Measurements from ENCODE around the gene SLIT1.

The SLIT1 gene

GRCh38 chr10:97103316-97104080 lies 82.3 kb downstream of the SLIT1 start:
- Histone ChIP-seq H3K4me1 (ENCODE audit: insufficient read depth, low read length) (peaks cover 15% of the 10 kb centered on the region; the same call in 1 of the 2 replicates), H3K36me3 (ENCODE audit: insufficient read depth, low read depth, low read length) (no peaks in the 10 kb centered on the region), H3K9me3 (ENCODE audit: insufficient read depth, low read depth, low read length) (no peaks in the 10 kb centered on the region), H3K27ac (ENCODE audit: low read length) (no peak overlapping the region), H3K27me3 (ENCODE audit: insufficient read depth, low read length) (no peaks in the 10 kb centered on the region), H3K9ac (ENCODE audit: low read depth, low read length) (no peak overlapping the region), H3K4me3 (ENCODE audit: low read length) (no peak overlapping the region)

- no peak overlapping the region for H3K27ac ChIP-seq (ENCODE audit: low read length)
- H3K9ac ChIP-seq (ENCODE audit: low read depth, low read length): no peak overlapping the region
- H3K36me3 ChIP-seq (ENCODE audit: insufficient read depth, low read depth, low read length): no peaks in the 10 kb centered on the region
- H3K4me1 ChIP-seq (ENCODE audit: insufficient read depth, low read length): peaks cover 15% of the 10 kb centered on the region; the same call in 1 of the 2 replicates
- H3K9me3 ChIP-seq (ENCODE audit: insufficient read depth, low read depth, low read length): no peaks in the 10 kb centered on the region
- peaks cover 5% of the 10 kb centered on the region; the same call in 1 of the 2 replicates for H3K27me3 ChIP-seq (ENCODE audit: insufficient read depth, low read length)
- no peak overlapping the region for H3K4me3 ChIP-seq (ENCODE audit: low read length)
Measured at GRCh38 chr10:97102441-97102840, 83.3 kb downstream of the SLIT1 start.

DNA sequence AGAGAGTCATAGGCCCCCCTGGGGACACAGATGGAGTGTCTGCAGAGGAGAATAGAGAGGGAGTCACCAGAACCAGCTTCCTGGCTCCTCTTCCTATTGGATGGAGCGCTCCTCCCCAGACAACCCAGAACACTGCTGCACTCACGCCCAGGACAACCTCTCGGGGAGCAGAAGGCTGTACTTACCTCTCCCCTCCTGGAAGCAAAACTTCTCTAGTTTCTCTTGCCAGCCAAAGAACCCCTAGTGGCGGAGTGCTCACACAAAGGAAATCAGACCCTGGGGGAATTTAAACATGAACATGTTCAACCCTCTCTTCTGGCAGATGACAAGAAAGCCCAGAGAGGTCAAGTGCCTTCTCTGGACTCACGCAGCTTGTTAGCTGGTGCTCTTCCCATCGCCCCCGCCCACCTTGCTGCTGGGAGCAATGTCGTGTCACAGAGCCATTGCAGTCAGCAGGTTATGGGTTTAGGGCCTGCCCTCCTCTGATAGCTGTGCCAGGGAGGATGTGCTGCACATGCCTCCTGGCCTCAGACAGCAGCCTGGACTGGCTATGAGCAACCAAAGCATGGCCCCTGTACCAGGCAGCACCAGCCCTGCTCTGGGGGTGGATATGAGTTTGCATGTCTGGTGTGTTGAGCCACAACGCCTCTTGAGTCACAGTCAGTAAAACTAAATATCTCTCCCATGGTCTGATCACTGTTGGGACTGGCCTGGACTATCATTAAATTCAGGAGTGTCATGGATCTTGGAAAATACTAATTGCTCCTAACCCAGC lies 84.4 kb downstream of the SLIT1 start:
- Histone ChIP-seq H3K4me1 (ENCODE audit: insufficient read depth, low read length) (peaks cover 15% of the 10 kb centered on the region; the same call in 1 of the 2 replicates), H3K9ac (ENCODE audit: low read depth, low read length) (0 out of 2 replicates have a peak overlapping the region, but pooled peaks have one; percentile 7), H3K9me3 (ENCODE audit: insufficient read depth, low read depth, low read length) (no peaks in the 10 kb centered on the region), H3K27ac (ENCODE audit: low read length) (no peak overlapping the region), H3K27me3 (ENCODE audit: insufficient read depth, low read length) (peaks cover 11% of the 10 kb centered on the region; the same call in 1 of the 2 replicates), H3K36me3 (ENCODE audit: insufficient read depth, low read depth, low read length) (no peaks in the 10 kb centered on the region), H3K4me3 (ENCODE audit: low read length) (no peak overlapping the region)

- Histone ChIP-seq H3K4me3 (ENCODE audit: low read length) (no peak overlapping the region), H3K27ac (ENCODE audit: low read length) (no peak overlapping the region), H3K27me3 (ENCODE audit: insufficient read depth, low read length) (peaks cover 11% of the 10 kb centered on the region; the same call in 1 of the 2 replicates), H3K9me3 (ENCODE audit: insufficient read depth, low read depth, low read length) (no peaks in the 10 kb centered on the region), H3K36me3 (ENCODE audit: insufficient read depth, low read depth, low read length) (no peaks in the 10 kb centered on the region), H3K9ac (ENCODE audit: low read depth, low read length) (no peak overlapping the region), H3K4me1 (ENCODE audit: insufficient read depth, low read length) (peaks cover 18% of the 10 kb centered on the region; the same call in 1 of the 2 replicates)
Measured at GRCh38 chr10:97100657-97101056, 85.1 kb downstream of the SLIT1 start.

- Histone ChIP-seq H3K9me3 (ENCODE audit: insufficient read depth, low read depth, low read length) (no peaks in the 10 kb centered on the region), H3K4me3 (ENCODE audit: low read length) (no peak overlapping the region), H3K27me3 (ENCODE audit: insufficient read depth, low read length) (peaks cover 11% of the 10 kb centered on the region; the same call in 1 of the 2 replicates), H3K9ac (ENCODE audit: low read depth, low read length) (no peak overlapping the region), H3K4me1 (ENCODE audit: insufficient read depth, low read length) (peaks cover 18% of the 10 kb centered on the region; the same call in 1 of the 2 replicates), H3K27ac (ENCODE audit: low read length) (no peak overlapping the region), H3K36me3 (ENCODE audit: insufficient read depth, low read depth, low read length) (no peaks in the 10 kb centered on the region)
Measured at GRCh38 chr10:97099868-97100267, 85.9 kb downstream of the SLIT1 start.

- no peaks in the 10 kb centered on the region for H3K9me3 ChIP-seq (ENCODE audit: insufficient read depth, low read depth, low read length)
Measured at GRCh38 chr10:97099089-97099488, 86.7 kb downstream of the SLIT1 start.

DNA sequence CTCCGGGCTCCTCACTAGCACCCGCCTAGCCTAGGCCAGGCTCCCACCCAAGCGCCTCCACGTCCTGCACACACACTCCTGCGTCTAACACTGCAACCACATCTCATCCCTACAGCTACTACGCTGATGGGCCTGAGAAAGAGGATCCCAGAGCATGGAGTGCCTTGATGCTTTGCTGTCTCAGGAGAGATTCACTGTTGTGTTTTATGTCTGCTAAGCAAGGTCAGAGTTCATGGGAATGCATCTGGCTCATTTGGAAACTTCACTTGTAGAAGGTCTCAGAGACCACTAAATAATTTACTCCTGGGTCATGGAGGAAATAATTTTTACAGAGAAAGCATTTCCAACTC lies 88.7 kb downstream of the SLIT1 start:
- Histone ChIP-seq H3K27ac (ENCODE audit: low read length) (no peak overlapping the region), H3K9me3 (ENCODE audit: insufficient read depth, low read depth, low read length) (no peaks in the 10 kb centered on the region), H3K27me3 (ENCODE audit: insufficient read depth, low read length) (peaks cover 11% of the 10 kb centered on the region; the same call in 1 of the 2 replicates), H3K9ac (ENCODE audit: low read depth, low read length) (no peak overlapping the region), H3K36me3 (ENCODE audit: insufficient read depth, low read depth, low read length) (no peaks in the 10 kb centered on the region), H3K4me3 (ENCODE audit: low read length) (no peak overlapping the region), H3K4me1 (ENCODE audit: insufficient read depth, low read length) (peaks cover 14% of the 10 kb centered on the region; the same call in 1 of the 2 replicates)

More at GRCh38 chr10:97099089-97099488, 86.7 kb downstream of the SLIT1 start:
- no peak overlapping the region for H3K9ac ChIP-seq (ENCODE audit: low read depth, low read length)
- H3K27me3 ChIP-seq (ENCODE audit: insufficient read depth, low read length): peaks cover 11% of the 10 kb centered on the region; the same call in 1 of the 2 replicates
- H3K27ac ChIP-seq (ENCODE audit: low read length): no peak overlapping the region
- peaks cover 18% of the 10 kb centered on the region; the same call in 1 of the 2 replicates for H3K4me1 ChIP-seq (ENCODE audit: insufficient read depth, low read length)
- no peaks in the 10 kb centered on the region for H3K36me3 ChIP-seq (ENCODE audit: insufficient read depth, low read depth, low read length)
- no peak overlapping the region for H3K4me3 ChIP-seq (ENCODE audit: low read length)

DNA sequence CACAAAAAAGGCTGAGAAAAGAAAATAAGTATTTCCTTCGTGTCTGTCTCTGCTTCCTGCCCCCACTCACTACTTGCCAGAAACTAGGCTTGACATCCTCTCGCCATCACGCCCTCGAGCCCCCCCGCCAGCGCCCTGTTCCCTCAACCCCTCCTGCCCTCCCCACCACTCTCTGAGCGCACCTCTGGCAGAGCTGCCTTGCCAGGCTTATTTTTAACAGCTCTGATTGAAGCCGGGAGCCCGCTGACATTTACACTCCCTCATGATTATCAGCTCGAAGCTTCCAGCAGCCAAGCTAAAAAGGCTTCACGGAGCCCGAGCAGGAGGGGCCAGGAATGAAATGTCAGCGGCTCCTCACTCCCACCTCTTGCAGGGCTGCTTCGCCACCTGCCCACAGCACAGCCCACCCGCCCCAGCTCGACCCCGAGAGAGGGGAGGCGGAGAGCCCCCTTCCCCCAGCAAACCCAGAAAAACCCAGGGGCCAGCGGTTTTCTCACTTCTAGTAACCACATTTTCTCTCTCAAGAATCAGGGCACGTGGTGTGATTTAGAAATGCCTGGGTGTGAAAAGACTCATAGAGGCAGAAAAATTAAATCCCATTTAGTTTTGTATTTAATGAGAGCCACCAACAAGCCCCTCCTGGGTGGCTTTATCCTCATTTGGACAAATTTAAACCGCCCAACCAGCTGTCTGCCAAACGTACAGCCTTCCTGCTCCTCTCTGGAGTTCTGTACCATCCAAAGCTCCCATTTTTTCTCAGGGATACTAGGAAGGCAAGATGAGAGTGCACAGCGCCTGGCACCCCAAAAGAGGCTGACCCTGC lies 89.3 kb downstream of the SLIT1 start:
- Histone ChIP-seq H3K27ac (ENCODE audit: low read length) (no peak overlapping the region), H3K9me3 (ENCODE audit: insufficient read depth, low read depth, low read length) (no peaks in the 10 kb centered on the region), H3K4me1 (ENCODE audit: insufficient read depth, low read length) (peaks cover 10% of the 10 kb centered on the region; the same call in 1 of the 2 replicates), H3K27me3 (ENCODE audit: insufficient read depth, low read length) (peaks cover 11% of the 10 kb centered on the region; the same call in 1 of the 2 replicates), H3K9ac (ENCODE audit: low read depth, low read length) (no peak overlapping the region), H3K36me3 (ENCODE audit: insufficient read depth, low read depth, low read length) (no peaks in the 10 kb centered on the region), H3K4me3 (ENCODE audit: low read length) (no peak overlapping the region)

GRCh38 chr10:97095701-97096260 lies 90.0 kb downstream of the SLIT1 start:
- H3K4me3 ChIP-seq (ENCODE audit: low read length): no peak overlapping the region
- H3K4me1 ChIP-seq (ENCODE audit: insufficient read depth, low read length): peaks cover 5% of the 10 kb centered on the region; the same call in 1 of the 2 replicates
- no peak overlapping the region for H3K27ac ChIP-seq (ENCODE audit: low read length)
- H3K9ac ChIP-seq (ENCODE audit: low read depth, low read length): no peak overlapping the region
- no peaks in the 10 kb centered on the region for H3K36me3 ChIP-seq (ENCODE audit: insufficient read depth, low read depth, low read length)
- no peaks in the 10 kb centered on the region for H3K9me3 ChIP-seq (ENCODE audit: insufficient read depth, low read depth, low read length)
- peaks cover 11% of the 10 kb centered on the region; the same call in 1 of the 2 replicates for H3K27me3 ChIP-seq (ENCODE audit: insufficient read depth, low read length)

- no peaks in the 10 kb centered on the region for H3K9me3 ChIP-seq (ENCODE audit: insufficient read depth, low read depth, low read length)
- no peak overlapping the region for H3K4me3 ChIP-seq (ENCODE audit: low read length)
- no peak overlapping the region for H3K9ac ChIP-seq (ENCODE audit: low read depth, low read length)
- peaks cover 9% of the 10 kb centered on the region; the same call in 1 of the 2 replicates for H3K27me3 ChIP-seq (ENCODE audit: insufficient read depth, low read length)
- no peaks in the 10 kb centered on the region for H3K4me1 ChIP-seq (ENCODE audit: insufficient read depth, low read length)
- no peaks in the 10 kb centered on the region for H3K36me3 ChIP-seq (ENCODE audit: insufficient read depth, low read depth, low read length)
- no peak overlapping the region for H3K27ac ChIP-seq (ENCODE audit: low read length)
Measured at GRCh38 chr10:97090644-97091043, 95.1 kb downstream of the SLIT1 start.

DNA sequence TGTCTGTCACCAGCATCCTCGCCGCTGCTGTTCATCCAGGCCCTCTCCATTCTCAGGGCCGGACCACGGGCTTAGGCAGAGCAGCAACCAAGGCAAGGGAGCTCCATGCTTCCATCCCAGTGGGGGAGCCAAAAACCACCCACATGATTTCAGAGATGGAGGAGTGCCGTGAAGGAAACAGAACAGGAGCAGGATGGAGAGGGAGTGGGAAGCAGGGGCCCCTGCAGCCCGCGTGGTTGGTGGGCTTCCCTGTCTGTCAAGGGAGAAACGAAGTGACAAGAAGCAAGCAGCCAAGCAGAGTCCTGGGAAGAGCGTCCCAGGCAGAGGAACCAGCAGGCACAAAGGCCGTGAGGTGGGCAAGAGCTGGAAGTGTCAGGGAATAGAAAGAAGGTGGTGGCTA lies 95.7 kb downstream of the SLIT1 start:
- H3K27me3 ChIP-seq (ENCODE audit: insufficient read depth, low read length): peaks cover 9% of the 10 kb centered on the region; the same call in 1 of the 2 replicates

More for the DNA sequence above, 95.7 kb downstream of the SLIT1 start:
- no peak overlapping the region for H3K4me3 ChIP-seq (ENCODE audit: low read length)
- H3K4me1 ChIP-seq (ENCODE audit: insufficient read depth, low read length): no peaks in the 10 kb centered on the region
- H3K9ac ChIP-seq (ENCODE audit: low read depth, low read length): no peak overlapping the region
- H3K36me3 ChIP-seq (ENCODE audit: insufficient read depth, low read depth, low read length): no peaks in the 10 kb centered on the region
- no peaks in the 10 kb centered on the region for H3K9me3 ChIP-seq (ENCODE audit: insufficient read depth, low read depth, low read length)
- no peak overlapping the region for H3K27ac ChIP-seq (ENCODE audit: low read length)
